GM19397 (cell line): Measurements from ENCODE around the gene ARID3C.

Experiments
- ATAC-seq: cut with Tn5 transposase; IDR thresholded peaks from one replicate; pipeline ENCODE4 v1.9.1; 2021; ENCODE audit warnings: mild to moderate bottlenecking, moderate library complexity; ENCODE audit not compliant: unreplicated experiment

ARID3C gene

GRCh38 chr9:34628656-34629490 is at the start of gene ARID3C:
Gene ARID3C, minus strand, starts transcription at chr9:34629066. Its CDS starts 1,052 bp downstream, at chr9:34628014.
- ATAC-seq, result no peak

GRCh38 chr9:34675869-34676268 is 47.0 kb upstream of the ARID3C start:
- no peak for ATAC-seq

- no peak for ATAC-seq
These were observed 46.3 kb upstream of the ARID3C start for GRCh38 chr9:34675048-34675714.

GRCh38 chr9:34674440-34674839 is 45.6 kb upstream of the ARID3C start:
- ATAC-seq, result no peak

GRCh38 chr9:34671307-34671706 is 42.4 kb upstream of the ARID3C start:
- no peak for ATAC-seq

- no peak for ATAC-seq
These were observed 41.1 kb upstream of the ARID3C start for GRCh38 chr9:34669809-34670562.

- ATAC-seq, result peak; percentile 63
These were observed 36.8 kb upstream of the ARID3C start for GRCh38 chr9:34665381-34666250.

- ATAC-seq, result peak; percentile 27
These were observed 36.2 kb upstream of the ARID3C start for GRCh38 chr9:34665067-34665380.

- no peak for ATAC-seq
These were observed 35.6 kb upstream of the ARID3C start for GRCh38 chr9:34664281-34665066.

- no peak for ATAC-seq
These were observed 34.4 kb upstream of the ARID3C start for GRCh38 chr9:34663303-34663605.

- ATAC-seq, result no peak
These were observed 33.8 kb upstream of the ARID3C start, which contains the start of gene CCL27 for GRCh38 chr9:34662526-34663302. Gene CCL27, minus strand, starts transcription at chr9:34662657. Its CDS starts 24 bp downstream, at chr9:34662633.

GRCh38 chr9:34659592-34660253 is 30.9 kb upstream of the ARID3C start:
- ATAC-seq, result no peak

- ATAC-seq, result no peak
These were observed 29.6 kb upstream of the ARID3C start for GRCh38 chr9:34658461-34658860.

GRCh38 chr9:34656992-34657391 is 28.1 kb upstream of the ARID3C start:
- no peak for ATAC-seq

- no peak for ATAC-seq
These were observed 26.5 kb upstream of the ARID3C start for GRCh38 chr9:34655394-34655793.

GRCh38 chr9:34654323-34655051 is 25.6 kb upstream of the ARID3C start:
- ATAC-seq, result no peak

GRCh38 chr9:34653151-34654072 is 24.5 kb upstream of the ARID3C start:
- ATAC-seq, result no peak
